Mesenchymal stem cell (in vitro differentiated cells and primary cell): ENCODE measurements around the gene VAV2.
A peak's percentile ranks its signal among the peaks of the same experiment; 100 is the strongest.

Source experiments
- DNase-seq: peaks from one replicate; pipeline ENCODE4 v3.0.0-alpha.2; 2013
- H2AFZ ChIP-seq: one replicate; pipeline ENCODE4 v1.6.1; 2013; ENCODE audit warnings: low read depth, mild to moderate bottlenecking, control low read depth, inconsistent platforms, low read length, moderate library complexity
- H2AK5ac ChIP-seq: 2 replicates; pipeline ENCODE4 v1.6.1; 2013; ENCODE audit warnings: low read length, moderate library complexity, mild to moderate bottlenecking, inconsistent platforms; ENCODE audit not compliant: severe bottlenecking
- H2BK120ac ChIP-seq: one replicate; pipeline ENCODE4 v1.6.1; 2013; ENCODE audit warnings: low read depth, mild to moderate bottlenecking, inconsistent platforms, low read length, moderate library complexity
- H2BK12ac ChIP-seq, 2 experiments: one replicate each; pipeline ENCODE4 v1.6.1; 2013; ENCODE audit warnings: inconsistent platforms in 2 of 2, low read length in 2 of 2, mild to moderate bottlenecking in 2 of 2, moderate library complexity in 2 of 2, control low read depth in 1 of 2
- H2BK15ac ChIP-seq: one replicate; pipeline ENCODE4 v1.6.1; 2013; ENCODE audit warnings: mild to moderate bottlenecking, low read depth, inconsistent platforms; ENCODE audit not compliant: poor library complexity, severe bottlenecking
- H2BK5ac ChIP-seq: 2 replicates; pipeline ENCODE4 v1.6.1; 2013; ENCODE audit warnings: low read depth, mild to moderate bottlenecking, low read length, control low read depth, inconsistent platforms; ENCODE audit not compliant: poor library complexity, severe bottlenecking
- H3K14ac ChIP-seq, 2 experiments: one replicate each; pipeline ENCODE4 v1.6.1; 2013; ENCODE audit warnings: inconsistent platforms in 2 of 2, low read length in 2 of 2, control low read depth in 1 of 2, mild to moderate bottlenecking in 1 of 2, moderate library complexity in 1 of 2
- H3K18ac ChIP-seq, 2 experiments: one replicate each; pipeline ENCODE4 v1.6.1; 2013; ENCODE audit warnings: inconsistent platforms in 2 of 2, low read length in 2 of 2, control low read depth in 1 of 2, low read depth in 1 of 2, mild to moderate bottlenecking in 1 of 2
- H3K23ac ChIP-seq, 2 experiments: one replicate each; pipeline ENCODE4 v1.6.1; 2013; ENCODE audit warnings: inconsistent platforms in 2 of 2, low read length in 2 of 2, mild to moderate bottlenecking in 2 of 2, moderate library complexity in 2 of 2, control low read depth in 1 of 2
- H3K27ac ChIP-seq: 2 replicates; pipeline ENCODE4 v1.5.1; 2013; ENCODE audit warnings: mild to moderate bottlenecking, moderate library complexity, low read length, control low read depth, inconsistent platforms; ENCODE audit not compliant: poor library complexity, severe bottlenecking
- H3K27me3 ChIP-seq, 2 experiments: 2 replicates each; pipeline versions ENCODE4 v1.6.1 to v1.7.0; 2013; ENCODE audit warnings: low read length in 2 of 2, mild to moderate bottlenecking in 2 of 2, moderate library complexity in 2 of 2, control low read depth in 1 of 2, inconsistent platforms in 1 of 2; ENCODE audit not compliant: control insufficient read depth in 1 of 2, insufficient read depth in 1 of 2
- H3K36me3 ChIP-seq, 2 experiments: 2 replicates each; pipeline versions ENCODE4 v1.6.1 to v1.7.0; 2013; ENCODE audit warnings: low read length in 2 of 2, control low read depth in 1 of 2, inconsistent platforms in 1 of 2, low read depth in 1 of 2, mild to moderate bottlenecking in 1 of 2; ENCODE audit not compliant: insufficient read depth in 2 of 2, control insufficient read depth in 1 of 2
- H3K4ac ChIP-seq, 2 experiments: one replicate each; pipeline ENCODE4 v1.6.1; 2013; ENCODE audit warnings: inconsistent platforms in 2 of 2, low read length in 2 of 2, mild to moderate bottlenecking in 2 of 2, moderate library complexity in 2 of 2, control low read depth in 1 of 2, low read depth in 1 of 2
- H3K4me1 ChIP-seq: 2 replicates; pipeline ENCODE4 v1.6.1; 2013; ENCODE audit warnings: low read depth, low read length, control low read depth; ENCODE audit not compliant: control insufficient read depth, insufficient read depth
- H3K4me2 ChIP-seq: 2 replicates; pipeline ENCODE4 v1.6.1; 2013; ENCODE audit warnings: low read length, mild to moderate bottlenecking, inconsistent platforms; ENCODE audit not compliant: poor library complexity, severe bottlenecking
- H3K4me3 ChIP-seq, 2 experiments: 2 replicates each; pipeline versions ENCODE4 v1.5.1 to v1.7.0; 2013; ENCODE audit warnings: low read length in 2 of 2, mild to moderate bottlenecking in 2 of 2, control low read depth in 1 of 2, low read depth in 1 of 2; ENCODE audit not compliant: insufficient read depth in 1 of 2
- H3K79me1 ChIP-seq: replicated peaks from 2 replicates; pipeline ENCODE4 v1.6.1; 2013; ENCODE audit warnings: mild to moderate bottlenecking, control low read depth, low read length, inconsistent platforms; ENCODE audit not compliant: poor library complexity, severe bottlenecking
- H3K9ac ChIP-seq: 2 replicates; pipeline ENCODE4 v1.7.0; 2013; ENCODE audit warnings: mild to moderate bottlenecking, low read length, moderate library complexity
- H3K9me3 ChIP-seq: 2 replicates; pipeline ENCODE4 v1.7.0; 2013; ENCODE audit warnings: mild to moderate bottlenecking, low read length; ENCODE audit not compliant: control insufficient read depth
- H4K8ac ChIP-seq: one replicate; pipeline ENCODE4 v1.6.1; 2013; ENCODE audit warnings: inconsistent platforms, mild to moderate bottlenecking, low read length, moderate library complexity
- H4K91ac ChIP-seq: one replicate; pipeline ENCODE4 v1.6.1; 2013; ENCODE audit warnings: mild to moderate bottlenecking, low read length, inconsistent platforms
- WGBS: methylation state at CpG from one replicate; pipeline ENCODE4 v1.1.7; 2013; ENCODE audit warnings: mixed read lengths; 5-methylcytosine and 5-hydroxymethylcytosine counted together

The VAV2 gene

GRCh38 chr9:134040176-134040565, 48.0 kb upstream of the VAV2 start:
- no peak overlapping the region for H3K27ac ChIP-seq
- no peak overlapping the region for H3K14ac ChIP-seq
- no peak overlapping the region for H4K8ac ChIP-seq
- no peak overlapping the region for H2AFZ ChIP-seq
- H2BK120ac ChIP-seq, result no peak overlapping the region
- H3K4ac ChIP-seq, result no peak overlapping the region
- DNase-seq, result no peak
- H3K4me3 ChIP-seq, result peak overlapping the region in 1 of 2 experiments; percentile 12
- H3K4me2 ChIP-seq, result no peak overlapping the region
- H3K9me3 ChIP-seq, result no peaks in the 10 kb centered on the region
- peaks cover 66 to 71% of the 10 kb centered on the region in 2 experiments for H3K36me3 ChIP-seq
- no peak overlapping the region for H3K23ac ChIP-seq
- peaks cover 6% of the 10 kb centered on the region for H3K4me1 ChIP-seq
- no peak overlapping the region for H3K9ac ChIP-seq
- no peak overlapping the region for H2AK5ac ChIP-seq
- H3K18ac ChIP-seq, result no peak overlapping the region
- 96% methylated on average over 17 of the region's 17 CpGs for WGBS
- H3K79me1 ChIP-seq, result peaks cover 38% of the 10 kb centered on the region
- no peak overlapping the region for H4K91ac ChIP-seq
- no peak overlapping the region for H2BK5ac ChIP-seq
- H2BK15ac ChIP-seq, result no peak overlapping the region
- H2BK12ac ChIP-seq, result no peak overlapping the region
- no peaks in the 10 kb centered on the region for H3K27me3 ChIP-seq

DNA sequence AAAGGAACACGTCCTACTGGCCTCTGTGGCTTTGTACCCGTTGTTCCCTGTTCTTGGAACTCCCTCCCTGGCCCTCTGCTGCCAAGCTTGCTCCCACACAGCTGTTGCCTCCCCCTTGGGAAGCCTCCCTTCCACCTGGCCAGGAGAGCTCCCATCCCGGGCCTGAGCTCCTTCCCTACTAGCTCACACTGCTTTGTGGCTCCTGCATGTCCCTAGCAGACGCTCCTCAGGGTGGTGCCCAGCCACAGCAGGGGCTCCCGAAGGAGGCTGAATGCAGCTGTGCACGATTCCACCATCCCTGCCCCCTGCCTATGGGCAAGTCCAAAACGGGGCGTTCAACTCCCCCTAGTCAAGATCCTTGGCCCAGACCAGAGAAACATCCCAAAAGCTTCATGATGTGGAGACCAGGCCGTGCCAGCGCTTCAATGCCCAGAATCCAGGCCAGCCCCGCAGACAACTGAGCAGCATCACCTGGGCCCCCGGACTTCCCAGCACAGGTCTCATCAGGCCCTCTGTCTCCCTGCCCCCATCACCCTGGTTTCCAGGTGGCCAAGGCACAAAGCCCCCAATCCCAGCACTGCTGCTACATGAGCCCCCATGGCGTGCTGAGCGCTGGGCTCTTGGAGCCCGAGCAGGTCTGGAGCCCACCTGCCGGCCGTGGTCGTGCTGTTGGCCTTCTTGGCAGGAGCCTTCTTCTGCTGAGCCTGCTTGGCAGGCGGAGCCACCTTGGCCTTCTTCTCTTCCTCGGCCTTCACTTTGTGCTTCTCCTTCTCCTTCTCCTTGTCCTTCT, 47.5 kb upstream of the VAV2 start:
- no peak overlapping the region for H4K91ac ChIP-seq
- WGBS, result 92% methylated on average over 20 of the region's 20 CpGs
- H2BK12ac ChIP-seq, result no peak overlapping the region
- H3K9me3 ChIP-seq, result no peaks in the 10 kb centered on the region
- H3K23ac ChIP-seq, result no peak overlapping the region
- H3K79me1 ChIP-seq, result peaks cover 37% of the 10 kb centered on the region
- peaks cover 7% of the 10 kb centered on the region for H3K4me1 ChIP-seq
- no peak overlapping the region for H4K8ac ChIP-seq
- no peak overlapping the region for H2BK15ac ChIP-seq
- no peak overlapping the region for H2AK5ac ChIP-seq
- no peaks in the 10 kb centered on the region for H3K27me3 ChIP-seq
- H3K18ac ChIP-seq, result no peak overlapping the region
- H3K4ac ChIP-seq, result no peak overlapping the region
- no peak overlapping the region for H2BK5ac ChIP-seq
- no peak overlapping the region for H3K14ac ChIP-seq
- no peak overlapping the region for H3K4me3 ChIP-seq
- H2BK120ac ChIP-seq, result no peak overlapping the region
- H3K27ac ChIP-seq, result no peak overlapping the region
- H3K36me3 ChIP-seq, result peaks cover 66 to 71% of the 10 kb centered on the region in 2 experiments
- no peak overlapping the region for H3K9ac ChIP-seq
- DNase-seq, result no peak
- no peak overlapping the region for H2AFZ ChIP-seq
- H3K4me2 ChIP-seq, result no peak overlapping the region

DNA sequence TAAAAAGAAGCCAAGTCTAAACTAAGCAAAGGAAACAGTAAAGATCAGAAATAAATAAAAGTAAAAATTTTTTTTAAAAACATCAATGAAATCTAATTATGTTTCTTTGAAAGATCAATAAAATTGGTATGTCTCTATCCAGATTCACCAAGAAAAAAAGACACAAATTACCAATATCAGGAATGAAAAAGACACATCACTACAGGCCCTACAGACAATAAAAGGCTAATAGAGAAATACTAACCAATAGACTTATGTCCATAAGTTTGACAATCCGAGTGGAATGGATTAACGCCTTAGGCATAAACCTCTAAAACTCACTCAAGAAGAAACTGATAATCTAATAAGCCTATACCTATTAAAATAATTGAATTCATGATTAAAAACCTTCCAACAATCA, 45.5 kb upstream of the VAV2 start:
- H3K18ac ChIP-seq, result no peak overlapping the region
- H3K4me2 ChIP-seq, result no peak overlapping the region
- no peaks in the 10 kb centered on the region for H3K27me3 ChIP-seq
- no peak overlapping the region for H2BK120ac ChIP-seq
- WGBS, result 95% methylated on average over 2 of the region's 2 CpGs
- no peak overlapping the region for H3K4me3 ChIP-seq
- H4K8ac ChIP-seq, result no peak overlapping the region
- no peak overlapping the region for H2BK5ac ChIP-seq
- no peaks in the 10 kb centered on the region for H3K9me3 ChIP-seq
- peaks cover 69 to 78% of the 10 kb centered on the region in 2 experiments for H3K36me3 ChIP-seq
- no peak overlapping the region for H2AFZ ChIP-seq
- H3K14ac ChIP-seq, result no peak overlapping the region
- peaks cover 13% of the 10 kb centered on the region for H3K4me1 ChIP-seq
- H2AK5ac ChIP-seq, result no peak overlapping the region
- no peak overlapping the region for H2BK12ac ChIP-seq
- H3K23ac ChIP-seq, result no peak overlapping the region
- H3K9ac ChIP-seq, result no peak overlapping the region
- peaks cover 29% of the 10 kb centered on the region for H3K79me1 ChIP-seq
- H3K4ac ChIP-seq, result no peak overlapping the region
- no peak overlapping the region for H2BK15ac ChIP-seq
- no peak overlapping the region for H3K27ac ChIP-seq
- DNase-seq, result no peak
- H4K91ac ChIP-seq, result no peak overlapping the region

DNA sequence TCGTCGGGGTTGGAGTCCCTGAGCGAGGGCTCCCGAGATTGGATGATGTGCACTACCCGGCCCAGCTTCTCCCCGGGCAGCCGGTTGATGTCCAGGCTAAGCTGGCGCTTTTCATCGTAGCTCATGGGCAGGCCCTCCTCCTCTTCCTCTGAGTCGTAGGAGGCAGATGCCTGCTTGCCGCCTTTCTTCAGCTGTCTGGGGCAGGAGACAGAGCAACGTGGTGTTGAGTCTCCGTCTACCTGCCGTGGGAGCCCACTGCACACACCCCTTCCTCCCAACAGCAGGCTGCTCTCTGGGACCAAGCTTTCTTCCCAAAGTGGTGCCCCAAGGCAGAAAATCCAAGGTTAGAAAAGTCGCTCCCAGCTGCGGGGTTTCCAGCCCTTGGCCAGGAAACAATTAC, 44.0 kb upstream of the VAV2 start:
- no peak overlapping the region for H3K23ac ChIP-seq
- no peak overlapping the region for H3K14ac ChIP-seq
- no peak overlapping the region for H3K27ac ChIP-seq
- H3K79me1 ChIP-seq, result peaks cover 26% of the 10 kb centered on the region
- no peak overlapping the region for H3K4me3 ChIP-seq
- H4K91ac ChIP-seq, result peak overlapping the region; percentile 3
- no peak overlapping the region for H2BK12ac ChIP-seq
- peaks cover 15% of the 10 kb centered on the region for H3K4me1 ChIP-seq
- DNase-seq, result no peak
- no peak overlapping the region for H4K8ac ChIP-seq
- peaks cover 61 to 80% of the 10 kb centered on the region in 2 experiments for H3K36me3 ChIP-seq
- no peak overlapping the region for H2BK15ac ChIP-seq
- WGBS, result 97% methylated on average over 14 of the region's 16 CpGs
- no peak overlapping the region for H2AK5ac ChIP-seq
- no peak overlapping the region for H2BK120ac ChIP-seq
- no peak overlapping the region for H3K18ac ChIP-seq
- H3K9ac ChIP-seq, result no peak overlapping the region
- no peak overlapping the region for H2BK5ac ChIP-seq
- no peak overlapping the region for H3K4me2 ChIP-seq
- H3K4ac ChIP-seq, result no peak overlapping the region
- H3K9me3 ChIP-seq, result no peaks in the 10 kb centered on the region
- H3K27me3 ChIP-seq, result no peaks in the 10 kb centered on the region
- no peak overlapping the region for H2AFZ ChIP-seq
